ENCODE results near the gene PTPN6.

- TF ChIP-seq CTCF (IDR thresholded peaks at IDR 0.05) (peak; percentile 76 to 97 (median 89)), EP300 (IDR thresholded peaks at IDR 0.05) (no peak), POLR2A (IDR thresholded peaks at IDR 0.05) (peak in 1 of 2 donors; percentile 20)
Observed at GRCh38 chr12:6944381-6945186, 6.6 kb upstream of the PTPN6 start.

Data from tibial nerve (tissue), 4 donors.